Activated CD4-positive, alpha-beta memory T cell treated with anti-CD3 and anti-CD28 coated beads for 36 hours (primary cell): Measurements from ENCODE around the gene SAP30L. TPM values are rescaled to one million over a fixed set of nuclear protein-coding genes. Genes with fewer than 3 reads are reported as not detected.

Experiments used
- CTCF ChIA-PET: fragments of 350-600 bp; sonication (Branson Sonifier 250); formaldehyde crosslinking; loops from one replicate; lab custom pipeline; 2021; ENCODE audit warnings: antibody characterized with exemption, inconsistent platforms; lab: Charles Lee
- POLR2A ChIA-PET: fragments of 350-600 bp; sonication (Branson Sonifier 250); formaldehyde crosslinking; loops from one replicate; lab custom pipeline; 2021; ENCODE audit warnings: antibody characterized with exemption; lab: Charles Lee
- DNase-seq: peaks from one replicate; pipeline ENCODE4 v3.0.0-alpha.2; 2020
- H3K27ac Mint-ChIP-seq: one replicate; pipeline ENCODE4 v1.8.0; 2021; ENCODE audit warnings: mixed read lengths
- H3K27me3 Mint-ChIP-seq: one replicate; pipeline ENCODE4 v1.8.0; 2021; ENCODE audit warnings: mixed read lengths
- H3K36me3 Mint-ChIP-seq: one replicate; pipeline ENCODE4 v1.8.0; 2021; ENCODE audit warnings: mixed read lengths
- H3K4me1 Mint-ChIP-seq: one replicate; pipeline ENCODE4 v1.8.0; 2021; ENCODE audit warnings: low read depth, mixed read lengths
- H3K4me3 Mint-ChIP-seq: one replicate; pipeline ENCODE4 v1.8.0; 2021; ENCODE audit warnings: mild to moderate bottlenecking, mixed read lengths
- H3K9me3 Mint-ChIP-seq: one replicate; pipeline ENCODE4 v1.8.0; 2021; ENCODE audit warnings: mixed read lengths
- intact Hi-C: fragments of 100-400 bp; cut with micrococcal nuclease; formaldehyde crosslinking; loops from one replicate; pipeline ENCODE4 v1.15.1; 2023
- total RNA-seq, 2 experiments: library from RNA; stranded (reverse); gene quantifications; one replicate each; pipeline ENCODE4 v1.2.3, GENCODE V29; 2021

The SAP30L gene
- total RNA-seq, 2 experiments from 2014 or later, result 32.0 to 34.2 TPM

GRCh38 chr5:154422298-154422697 lies 23.5 kb upstream of the SAP30L start:
- ChIA-PET POLR2A (no interaction called here), CTCF (interaction anchor here (1.1 kb wide), 1 partner anchor 122 kb away, joined by 5 read pairs; no protein-coding TSS in a partner anchor)
- no peak for DNase-seq
- peaks cover 29% of the 10 kb centered on the region for H3K36me3 Mint-ChIP-seq
- peaks cover 2% of the 10 kb centered on the region for H3K4me1 Mint-ChIP-seq
- no peaks in the 10 kb centered on the region for H3K27me3 Mint-ChIP-seq
- H3K9me3 Mint-ChIP-seq, result peaks cover 10% of the 10 kb centered on the region
- no peak overlapping the region for H3K27ac Mint-ChIP-seq
- H3K4me3 Mint-ChIP-seq, result no peak overlapping the region
- intact Hi-C loops, result no loop called here

DNA sequence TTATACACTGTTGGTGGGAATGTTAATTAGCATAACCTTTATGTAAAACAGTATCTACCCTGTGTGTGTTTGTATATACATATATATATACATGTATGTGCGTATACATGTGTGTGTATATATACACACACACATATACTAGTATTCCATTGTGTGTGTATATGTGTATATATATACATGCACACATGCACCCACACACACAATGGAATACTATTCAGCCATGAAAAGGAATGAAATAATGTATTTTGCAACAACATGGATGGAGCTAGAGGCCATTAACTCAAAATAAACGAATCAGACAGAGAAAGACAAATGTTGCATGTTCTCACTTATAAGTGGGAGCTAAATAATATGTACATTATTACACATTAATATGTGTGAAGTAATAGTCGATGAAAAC lies 17.6 kb upstream of the SAP30L start:
- H3K9me3 Mint-ChIP-seq, result peaks cover 6% of the 10 kb centered on the region
- H3K27me3 Mint-ChIP-seq, result no peaks in the 10 kb centered on the region
- peaks cover 2% of the 10 kb centered on the region for H3K4me1 Mint-ChIP-seq
- intact Hi-C loops, result no loop called here
- peaks cover 17% of the 10 kb centered on the region for H3K36me3 Mint-ChIP-seq
- CTCF ChIA-PET, result no interaction called here
- H3K27ac Mint-ChIP-seq, result no peak overlapping the region
- no peak overlapping the region for H3K4me3 Mint-ChIP-seq
- no peak for DNase-seq
- POLR2A ChIA-PET, result interaction anchor here (1.0 kb wide), 1 partner anchor 9 kb away, joined by 3 read pairs; no protein-coding TSS in a partner anchor

DNA sequence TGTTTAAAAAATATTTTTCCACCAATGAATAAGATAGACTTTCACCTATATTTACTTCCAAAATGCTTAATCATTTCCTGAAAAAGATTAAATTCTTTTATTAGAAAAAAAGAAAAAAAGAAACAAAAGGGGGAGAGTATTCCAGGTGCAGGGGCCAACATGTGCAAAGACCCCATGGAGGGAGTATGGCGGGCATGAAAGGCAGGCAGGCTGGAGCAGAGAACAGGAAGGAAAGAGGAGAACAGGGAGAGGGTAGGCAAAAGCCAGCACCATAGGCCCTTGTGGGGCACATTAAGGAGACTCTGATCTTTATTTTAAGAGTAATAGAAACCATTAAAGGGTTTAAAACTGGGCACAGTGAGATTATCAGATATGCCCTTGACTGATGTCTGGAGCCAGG lies 16.5 kb upstream of the SAP30L start:
- ChIA-PET POLR2A (no interaction called here), CTCF (no interaction called here)
- peaks cover 14% of the 10 kb centered on the region for H3K36me3 Mint-ChIP-seq
- H3K4me3 Mint-ChIP-seq, result no peak overlapping the region
- intact Hi-C loops, result no loop called here
- no peak overlapping the region for H3K27ac Mint-ChIP-seq
- no peaks in the 10 kb centered on the region for H3K4me1 Mint-ChIP-seq
- H3K9me3 Mint-ChIP-seq, result no peaks in the 10 kb centered on the region
- no peaks in the 10 kb centered on the region for H3K27me3 Mint-ChIP-seq
- no peak for DNase-seq

GRCh38 chr5:154430466-154430865 lies 15.3 kb upstream of the SAP30L start:
- POLR2A ChIA-PET, result no interaction called here
- Mint-ChIP-seq H3K27ac (no peak overlapping the region), H3K4me3 (no peak overlapping the region), H3K4me1 (no peaks in the 10 kb centered on the region), H3K9me3 (no peaks in the 10 kb centered on the region), H3K36me3 (peaks cover 18% of the 10 kb centered on the region), H3K27me3 (no peaks in the 10 kb centered on the region)
- no peak for DNase-seq
- CTCF ChIA-PET, result interaction anchor here (0.9 kb wide), 1 partner anchor 26 kb away, joined by 4 read pairs; no protein-coding TSS in a partner anchor
- intact Hi-C loops, result no loop called here

- H3K27ac Mint-ChIP-seq, result no peak overlapping the region
- H3K4me1 Mint-ChIP-seq, result no peaks in the 10 kb centered on the region
- CTCF ChIA-PET, result no interaction called here
- POLR2A ChIA-PET, result no interaction called here
- H3K27me3 Mint-ChIP-seq, result no peaks in the 10 kb centered on the region
- DNase-seq, result no peak
- no peak overlapping the region for H3K4me3 Mint-ChIP-seq
- H3K36me3 Mint-ChIP-seq, result peaks cover 23% of the 10 kb centered on the region
- intact Hi-C loops, result no loop called here
- no peaks in the 10 kb centered on the region for H3K9me3 Mint-ChIP-seq
These were observed 14.7 kb upstream of the SAP30L start for GRCh38 chr5:154430961-154431630.

DNA sequence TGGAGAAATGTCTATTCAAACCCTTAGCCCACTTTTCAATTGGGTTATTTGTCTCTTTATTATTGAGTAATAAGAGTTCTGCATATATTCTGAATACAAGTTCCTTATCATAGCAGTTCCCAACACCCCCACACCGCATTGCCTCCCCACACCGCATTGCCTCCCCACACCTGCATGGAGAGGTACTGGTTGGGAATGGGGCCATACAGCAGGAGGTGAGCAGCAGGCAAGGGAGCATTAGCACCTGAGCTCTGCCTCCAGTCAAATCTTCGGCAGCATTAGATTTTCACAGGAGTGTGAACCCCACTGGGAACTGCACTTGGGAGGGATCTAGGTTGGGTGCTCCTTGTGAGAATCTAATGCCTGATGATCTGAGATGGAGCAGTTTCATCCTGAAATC lies 10.6 kb upstream of the SAP30L start:
- peaks cover 42% of the 10 kb centered on the region for H3K36me3 Mint-ChIP-seq
- intact Hi-C loops, result no loop called here
- H3K4me3 Mint-ChIP-seq, result no peak overlapping the region
- ChIA-PET POLR2A (no interaction called here), CTCF (no interaction called here)
- H3K9me3 Mint-ChIP-seq, result no peaks in the 10 kb centered on the region
- DNase-seq, result no peak
- no peak overlapping the region for H3K27ac Mint-ChIP-seq
- H3K4me1 Mint-ChIP-seq, result no peaks in the 10 kb centered on the region
- no peaks in the 10 kb centered on the region for H3K27me3 Mint-ChIP-seq

DNA sequence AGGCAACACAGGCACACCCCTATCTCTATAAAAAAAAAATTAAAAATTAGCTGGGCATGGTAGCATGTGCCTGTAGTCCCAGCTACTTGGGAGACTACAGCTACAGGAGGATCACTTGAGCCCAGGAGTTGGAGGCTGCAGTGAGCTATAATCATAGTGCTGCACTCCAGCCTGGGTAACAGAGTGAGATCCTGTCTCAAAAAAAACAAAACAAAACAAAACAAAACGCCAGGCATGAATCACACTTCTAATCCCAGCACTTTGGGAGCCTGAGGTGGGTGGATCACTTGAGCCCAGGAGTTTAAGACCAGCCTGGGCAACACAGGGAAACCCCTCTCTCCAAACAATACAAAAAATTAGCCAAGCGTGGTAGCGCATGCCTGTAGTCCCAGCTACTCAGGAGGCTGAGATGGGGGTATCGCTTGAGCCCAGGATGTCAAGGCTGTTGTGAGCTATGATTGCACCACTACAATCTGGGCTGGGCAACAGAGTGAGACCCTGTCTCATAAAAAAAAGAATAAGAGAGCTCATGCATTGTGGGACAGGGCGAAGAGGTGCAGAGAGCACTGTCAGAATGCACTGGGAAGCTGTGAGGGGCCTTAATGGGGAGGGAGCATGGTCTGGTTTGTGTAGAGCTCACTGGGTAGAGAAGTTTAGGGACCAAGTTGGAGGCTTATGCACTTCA lies 8.4 kb upstream of the SAP30L start:
- H3K4me3 Mint-ChIP-seq, result no peak overlapping the region
- H3K36me3 Mint-ChIP-seq, result peaks cover 58% of the 10 kb centered on the region
- intact Hi-C loops, result no loop called here
- no peak for DNase-seq
- H3K4me1 Mint-ChIP-seq, result peaks cover 4% of the 10 kb centered on the region
- H3K27ac Mint-ChIP-seq, result no peak overlapping the region
- H3K27me3 Mint-ChIP-seq, result no peaks in the 10 kb centered on the region
- ChIA-PET CTCF (no interaction called here), POLR2A (interaction anchor here (1.1 kb wide), 1 partner anchor 9 kb away, joined by 3 read pairs; no protein-coding TSS in a partner anchor)
- H3K9me3 Mint-ChIP-seq, result no peaks in the 10 kb centered on the region

DNA sequence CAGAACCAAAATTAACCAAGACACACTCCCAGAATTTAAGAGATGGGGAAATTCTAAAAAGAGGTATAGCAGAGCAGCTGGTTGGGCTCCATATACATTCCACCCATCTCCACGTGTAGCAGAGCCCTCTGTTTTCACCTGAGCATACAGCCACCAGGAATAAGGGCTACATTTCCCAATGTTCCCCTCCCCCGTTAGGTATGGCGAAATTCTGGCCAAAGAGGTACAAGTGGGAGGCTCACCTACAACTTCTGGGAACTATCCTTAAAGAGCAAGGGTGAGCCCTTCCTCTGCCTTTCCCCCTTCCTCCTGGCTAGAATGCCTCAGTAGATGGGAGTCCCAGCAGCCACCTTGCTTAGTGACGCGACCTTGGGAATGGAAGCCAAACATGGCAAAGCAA lies 5.3 kb upstream of the SAP30L start:
- H3K36me3 Mint-ChIP-seq, result peaks cover 54% of the 10 kb centered on the region

GRCh38 chr5:154442801-154443200 lies 3.0 kb upstream of the SAP30L start:
- ChIA-PET CTCF (no interaction called here), POLR2A (no interaction called here)
- H3K4me3 Mint-ChIP-seq, result no peak overlapping the region
- H3K36me3 Mint-ChIP-seq, result peaks cover 44% of the 10 kb centered on the region
- no peak overlapping the region for H3K27ac Mint-ChIP-seq
- no peak for DNase-seq
- H3K4me1 Mint-ChIP-seq, result peaks cover 21% of the 10 kb centered on the region
- no peaks in the 10 kb centered on the region for H3K9me3 Mint-ChIP-seq
- intact Hi-C loops, result no loop called here
- no peaks in the 10 kb centered on the region for H3K27me3 Mint-ChIP-seq

More for the DNA sequence above, 5.3 kb upstream of the SAP30L start:
- ChIA-PET POLR2A (no interaction called here), CTCF (interaction anchor here (1.0 kb wide), 1 partner anchor 81 kb away, joined by 3 read pairs; no protein-coding TSS in a partner anchor)
- Mint-ChIP-seq H3K4me3 (no peak overlapping the region), H3K27me3 (no peaks in the 10 kb centered on the region), H3K27ac (no peak overlapping the region), H3K4me1 (peaks cover 13% of the 10 kb centered on the region), H3K9me3 (no peaks in the 10 kb centered on the region)
- DNase-seq, result no peak
- intact Hi-C loops, result no loop called here

DNA sequence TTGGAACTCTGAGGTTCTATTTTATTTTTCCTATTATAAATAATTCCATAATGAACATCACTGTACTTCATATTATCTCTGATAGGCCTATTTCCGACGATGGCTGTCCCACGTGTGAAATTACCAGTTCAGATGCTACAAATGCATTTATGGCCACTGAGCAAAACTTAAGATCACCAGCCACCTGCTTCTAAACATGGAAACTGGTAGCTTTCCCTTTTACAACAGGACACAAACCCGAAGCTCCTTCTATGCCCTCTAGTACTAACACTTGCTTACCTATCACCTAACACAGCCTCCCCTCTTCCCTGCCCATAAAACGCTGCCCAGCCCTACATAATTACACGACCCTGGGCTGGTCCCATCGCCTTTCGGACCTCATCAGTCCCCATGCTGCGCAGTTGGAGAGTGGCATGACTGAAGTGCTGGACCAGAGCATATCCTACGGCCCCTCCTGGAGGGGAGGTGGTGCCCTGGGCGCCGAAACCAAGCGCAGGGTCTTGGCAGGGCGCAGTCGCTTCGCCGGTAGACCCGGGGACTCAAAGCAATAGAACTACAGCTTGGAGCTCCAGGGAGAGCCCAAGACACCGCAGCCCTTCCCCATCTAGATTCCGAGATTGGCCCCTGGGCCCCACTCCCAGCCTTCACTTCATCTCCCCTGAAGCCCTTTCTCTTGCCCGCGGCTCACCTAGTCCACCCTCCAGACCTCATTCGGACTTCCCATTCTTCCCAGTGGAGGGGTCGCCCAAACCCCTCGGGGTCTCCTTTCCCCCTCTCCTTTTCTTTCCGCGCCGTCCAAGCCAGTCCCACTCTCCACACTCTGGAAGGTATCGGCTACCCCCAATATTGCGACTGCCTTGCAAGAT lies 1.0 kb upstream of the SAP30L start:
- Mint-ChIP-seq H3K36me3 (peaks cover 27% of the 10 kb centered on the region), H3K27me3 (no peaks in the 10 kb centered on the region), H3K27ac (peak overlapping the region; percentile 94), H3K4me3 (peak overlapping the region; percentile 99), H3K4me1 (peaks cover 38% of the 10 kb centered on the region), H3K9me3 (no peaks in the 10 kb centered on the region)
- intact Hi-C loops, result loop anchor here (1.0 to 5.0 kb wide), 3 partner anchors 313 to 414 kb away; partner anchors contain the start of genes CNOT8, FAM114A2, LARP1 and MFAP3
- POLR2A ChIA-PET, result no interaction called here
- CTCF ChIA-PET, result interaction anchor here (1.3 kb wide), 1 partner anchor 372 kb away, joined by 5 read pairs; no protein-coding TSS in a partner anchor
- peak; percentile 29 for DNase-seq

GRCh38 chr5:154446195-154447088 lies 645 bp downstream of the SAP30L start:
- intact Hi-C loops, result loop anchor here (2.0 to 5.0 kb wide), 3 partner anchors 256 to 374 kb away; partner anchors contain the start of genes GALNT10 and LARP1

More at GRCh38 chr5:154446195-154447088, 645 bp downstream of the SAP30L start:
- Mint-ChIP-seq H3K36me3 (peaks cover 30% of the 10 kb centered on the region), H3K27me3 (no peaks in the 10 kb centered on the region), H3K27ac (peak overlapping the region; percentile 50), H3K4me3 (peak overlapping the region; percentile 83), H3K4me1 (peaks cover 46% of the 10 kb centered on the region), H3K9me3 (no peaks in the 10 kb centered on the region)
- ChIA-PET POLR2A (interaction anchor here (0.7 to 1.2 kb wide), 3 partner anchors 256 to 412 kb away, joined by 3 read pairs; partner anchors contain the start of genes CNOT8 and GALNT10), CTCF (interaction anchor here (1.6 kb wide), 1 partner anchor 374 kb away, joined by 4 read pairs; no protein-coding TSS in a partner anchor)
- DNase-seq, result peak; percentile 61
